CD4-positive, alpha-beta memory T cell (primary cell): Measurements from ENCODE around the gene TACC2. TPM values are rescaled to one million over a fixed set of nuclear protein-coding genes. Genes with fewer than 3 reads are reported as not detected.

Source experiments
- CTCF ChIA-PET: fragments of 350-600 bp; sonication (Branson Sonifier 250); formaldehyde crosslinking; loops from one replicate; lab custom pipeline; 2021; ENCODE audit warnings: inconsistent platforms; ENCODE audit not compliant: partially characterized antibody; lab: Charles Lee
- POLR2A ChIA-PET: fragments of 350-600 bp; sonication (Branson Sonifier 250); formaldehyde crosslinking; loops from one replicate; lab custom pipeline; 2021; ENCODE audit not compliant: partially characterized antibody; lab: Charles Lee
- DNase-seq, 5 donors: peaks; one replicate each; pipeline versions ENCODE4 v3.0.0 to v3.0.0-alpha.2; 2020 to 2022; ENCODE audit warnings: mixed read lengths in 1 of 5
- H3K27ac ChIP-seq: one replicate; pipeline ENCODE4 v1.7.0; 2013; ENCODE audit warnings: low read depth, low read length
- H3K27me3 ChIP-seq: 2 replicates; pipeline ENCODE4 v1.7.0; 2013; ENCODE audit warnings: mild to moderate bottlenecking, low read length, moderate library complexity; ENCODE audit not compliant: insufficient read depth
- H3K36me3 ChIP-seq: 2 replicates; pipeline ENCODE4 v1.7.0; 2013; ENCODE audit warnings: mild to moderate bottlenecking, low read length, moderate library complexity; ENCODE audit not compliant: insufficient read depth
- H3K4me1 ChIP-seq: 2 replicates; pipeline ENCODE4 v1.7.0; 2013; ENCODE audit warnings: mild to moderate bottlenecking, low read length, moderate library complexity; ENCODE audit not compliant: insufficient read depth
- H3K4me3 ChIP-seq, 2 donors: one replicate each; pipeline ENCODE4 v1.7.0; 2013; ENCODE audit warnings: low read length in 2 of 2, mild to moderate bottlenecking in 1 of 2
- H3K9me3 ChIP-seq, 2 donors: one replicate each; pipeline ENCODE4 v1.7.0; 2013; ENCODE audit warnings: low read length in 2 of 2, control low read depth in 1 of 2; ENCODE audit not compliant: control insufficient read depth in 1 of 2
- H3K27ac Mint-ChIP-seq, 7 donors: one replicate each; pipeline ENCODE4 v1.8.0; 2020 to 2021; ENCODE audit warnings: mixed read lengths in 7 of 7, mild to moderate bottlenecking in 6 of 7, inconsistent platforms in 3 of 7, moderate library complexity in 3 of 7
- H3K27me3 Mint-ChIP-seq, 2 donors: one replicate each; pipeline ENCODE4 v1.8.0; 2020 to 2021; ENCODE audit warnings: mixed read lengths in 2 of 2
- H3K36me3 Mint-ChIP-seq, 2 donors: one replicate each; pipeline ENCODE4 v1.8.0; 2020 to 2021; ENCODE audit warnings: mixed read lengths in 2 of 2, inconsistent platforms in 1 of 2, mild to moderate bottlenecking in 1 of 2
- H3K4me1 Mint-ChIP-seq, 4 donors: one replicate each; pipeline ENCODE4 v1.8.0; 2020 to 2021; ENCODE audit warnings: mixed read lengths in 4 of 4, mild to moderate bottlenecking in 1 of 4
- H3K4me3 Mint-ChIP-seq, 8 donors: one replicate each; pipeline ENCODE4 v1.8.0; 2020 to 2021; ENCODE audit warnings: mixed read lengths in 8 of 8, mild to moderate bottlenecking in 7 of 8, moderate library complexity in 6 of 8, inconsistent platforms in 3 of 8
- H3K9me3 Mint-ChIP-seq, 8 donors: one replicate each; pipeline ENCODE4 v1.8.0; 2020 to 2021; ENCODE audit warnings: mixed read lengths in 8 of 8, mild to moderate bottlenecking in 5 of 8, inconsistent platforms in 3 of 8, moderate library complexity in 1 of 8
- intact Hi-C: fragments of 100-400 bp; cut with micrococcal nuclease; formaldehyde crosslinking; loops from one replicate; pipeline ENCODE4 v1.15.1; 2023
- polyA plus RNA-seq, 2 donors: library from polyadenylated mRNA; unstranded; fragments of 300-500 nt; fragmentation: Illumina TruSeq; gene quantifications; one replicate each; pipeline ENCODE4 v1.2.3, GENCODE V29; 2021
- total RNA-seq, 2 experiments: library from RNA; stranded (reverse); gene quantifications; one replicate each; pipeline ENCODE4 v1.2.3, GENCODE V29; 2021

TACC2 gene
- total and polyA plus RNA-seq, 4 experiments from 2014 or later = not detected

- H3K4me3 Mint-ChIP-seq = no peak overlapping the region
- H3K4me1 Mint-ChIP-seq = no peaks in the 10 kb centered on the region
- intact Hi-C loops = no loop called here
- Histone ChIP-seq H3K9me3 (no peaks in the 10 kb centered on the region), H3K4me1 (no peaks in the 10 kb centered on the region), H3K36me3 (no peaks in the 10 kb centered on the region), H3K27ac (no peak overlapping the region), H3K27me3 (no peaks in the 10 kb centered on the region), H3K4me3 (no peak overlapping the region)
- H3K27ac Mint-ChIP-seq = no peak overlapping the region
- H3K27me3 Mint-ChIP-seq = peaks cover 4 to 33% of the 10 kb centered on the region in 2 donors
- no peak for DNase-seq
- H3K9me3 Mint-ChIP-seq = peaks cover 0 to 3% (median 0%) of the 10 kb centered on the region in 8 donors
- ChIA-PET POLR2A (no interaction called here), CTCF (interaction anchor here (3.2 kb wide), 1 partner anchor 12 kb away, joined by 18 read pairs; no protein-coding TSS in a partner anchor)
- no peaks in the 10 kb centered on the region for H3K36me3 Mint-ChIP-seq
Measured at GRCh38 chr10:122255509-122256301, 266.7 kb downstream of the TACC2 start.

GRCh38 chr10:122257041-122257440 is 268.1 kb downstream of the TACC2 start:
- no peaks in the 10 kb centered on the region for H3K4me1 Mint-ChIP-seq
- H3K4me1 ChIP-seq = no peaks in the 10 kb centered on the region
- peaks cover 0 to 10% (median 7%) of the 10 kb centered on the region in 8 donors for H3K9me3 Mint-ChIP-seq
- peaks cover 4 to 32% of the 10 kb centered on the region in 2 donors for H3K27me3 Mint-ChIP-seq
- H3K27me3 ChIP-seq = no peaks in the 10 kb centered on the region
- no peak overlapping the region for H3K4me3 ChIP-seq
- no peak overlapping the region for H3K27ac ChIP-seq
- H3K9me3 ChIP-seq = no peaks in the 10 kb centered on the region
- intact Hi-C loops = no loop called here
- no peaks in the 10 kb centered on the region for H3K36me3 Mint-ChIP-seq
- H3K4me3 Mint-ChIP-seq = no peak overlapping the region
- DNase-seq = no peak
- no peak overlapping the region for H3K27ac Mint-ChIP-seq
- CTCF ChIA-PET = interaction anchor here (3.2 kb wide), 1 partner anchor 11 kb away, joined by 18 read pairs; no protein-coding TSS in a partner anchor
- no peaks in the 10 kb centered on the region for H3K36me3 ChIP-seq
- POLR2A ChIA-PET = no interaction called here

GRCh38 chr10:122258136-122259074 is 269.4 kb downstream of the TACC2 start:
- no peak overlapping the region for H3K27ac Mint-ChIP-seq
- H3K4me3 Mint-ChIP-seq = no peak overlapping the region
- ChIA-PET POLR2A (interaction anchor here (0.5 kb wide), 1 partner anchor 368 kb away, joined by 4 read pairs; no protein-coding TSS in a partner anchor), CTCF (interaction anchor here (1.9 kb wide), 1 partner anchor 10 kb away, joined by 7 read pairs; no protein-coding TSS in a partner anchor)
- no peak for DNase-seq
- no peaks in the 10 kb centered on the region for H3K4me1 Mint-ChIP-seq
- Histone ChIP-seq H3K27me3 (no peaks in the 10 kb centered on the region), H3K4me3 (no peak overlapping the region), H3K36me3 (no peaks in the 10 kb centered on the region), H3K9me3 (no peaks in the 10 kb centered on the region), H3K27ac (no peak overlapping the region), H3K4me1 (no peaks in the 10 kb centered on the region)
- peaks cover 0 to 23% (median 14%) of the 10 kb centered on the region in 8 donors for H3K9me3 Mint-ChIP-seq
- peaks cover 5 to 33% of the 10 kb centered on the region in 2 donors for H3K27me3 Mint-ChIP-seq
- peaks cover 0 to 3% of the 10 kb centered on the region in 2 donors for H3K36me3 Mint-ChIP-seq
- intact Hi-C loops = no loop called here

GRCh38 chr10:122259075-122259466 is 270.1 kb downstream of the TACC2 start:
- intact Hi-C loops = no loop called here
- no peaks in the 10 kb centered on the region for H3K9me3 ChIP-seq
- Mint-ChIP-seq H3K36me3 (peaks cover 0 to 4% of the 10 kb centered on the region in 2 donors), H3K4me1 (no peaks in the 10 kb centered on the region), H3K4me3 (no peak overlapping the region), H3K27ac (no peak overlapping the region), H3K9me3 (peaks cover 0 to 28% (median 19%) of the 10 kb centered on the region in 8 donors), H3K27me3 (peaks cover 8 to 34% of the 10 kb centered on the region in 2 donors)
- no peaks in the 10 kb centered on the region for H3K4me1 ChIP-seq
- ChIA-PET CTCF (interaction anchor here (1.9 kb wide), 1 partner anchor 9 kb away, joined by 7 read pairs; no protein-coding TSS in a partner anchor), POLR2A (no interaction called here)
- no peak overlapping the region for H3K27ac ChIP-seq
- no peak overlapping the region for H3K4me3 ChIP-seq
- no peaks in the 10 kb centered on the region for H3K27me3 ChIP-seq
- no peaks in the 10 kb centered on the region for H3K36me3 ChIP-seq
- no peak for DNase-seq

- ChIA-PET CTCF (no interaction called here), POLR2A (no interaction called here)
- Histone ChIP-seq H3K9me3 (no peaks in the 10 kb centered on the region), H3K27ac (no peak overlapping the region), H3K36me3 (no peaks in the 10 kb centered on the region), H3K27me3 (peaks cover 4% of the 10 kb centered on the region), H3K4me1 (no peaks in the 10 kb centered on the region), H3K4me3 (no peak overlapping the region)
- H3K4me3 Mint-ChIP-seq = no peak overlapping the region
- intact Hi-C loops = no loop called here
- H3K27me3 Mint-ChIP-seq = peaks cover 12 to 45% of the 10 kb centered on the region in 2 donors
- peaks cover 0 to 4% of the 10 kb centered on the region in 2 donors for H3K36me3 Mint-ChIP-seq
- H3K4me1 Mint-ChIP-seq = no peaks in the 10 kb centered on the region
- peaks cover 0 to 34% (median 20%) of the 10 kb centered on the region in 8 donors for H3K9me3 Mint-ChIP-seq
- DNase-seq = no peak
- H3K27ac Mint-ChIP-seq = no peak overlapping the region
Measured at GRCh38 chr10:122261584-122261983, 272.6 kb downstream of the TACC2 start.

GRCh38 chr10:122263971-122264370 is 275.0 kb downstream of the TACC2 start:
- H3K36me3 Mint-ChIP-seq = peaks cover 0 to 4% of the 10 kb centered on the region in 2 donors
- peaks cover 0 to 5% (median 0%) of the 10 kb centered on the region in 4 donors for H3K4me1 Mint-ChIP-seq
- CTCF ChIA-PET = interaction anchor here (1.2 kb wide), 1 partner anchor 8 kb away, joined by 3 read pairs; no protein-coding TSS in a partner anchor
- Histone ChIP-seq H3K27me3 (peaks cover 4% of the 10 kb centered on the region), H3K4me1 (no peaks in the 10 kb centered on the region), H3K27ac (no peak overlapping the region), H3K4me3 (no peak overlapping the region), H3K9me3 (no peaks in the 10 kb centered on the region), H3K36me3 (no peaks in the 10 kb centered on the region)
- no peak overlapping the region for H3K27ac Mint-ChIP-seq
- H3K4me3 Mint-ChIP-seq = no peak overlapping the region
- peaks cover 15 to 40% of the 10 kb centered on the region in 2 donors for H3K27me3 Mint-ChIP-seq
- POLR2A ChIA-PET = no interaction called here
- H3K9me3 Mint-ChIP-seq = peaks cover 0 to 34% (median 20%) of the 10 kb centered on the region in 8 donors
- no peak for DNase-seq
- intact Hi-C loops = no loop called here
